DMS53 (cell line): Measurements from ENCODE around the gene SRL.
"Not testable (repeated sequence)": the region's sequence is repeated elsewhere in the genome, so short reads cannot be mapped to it uniquely, and the experiment has no call there.

Experiments used
- DNase-seq: peaks from one replicate; lab custom pipeline; 2025; lab: John Stamatoyannopoulos, UW

Gene SRL

DNA sequence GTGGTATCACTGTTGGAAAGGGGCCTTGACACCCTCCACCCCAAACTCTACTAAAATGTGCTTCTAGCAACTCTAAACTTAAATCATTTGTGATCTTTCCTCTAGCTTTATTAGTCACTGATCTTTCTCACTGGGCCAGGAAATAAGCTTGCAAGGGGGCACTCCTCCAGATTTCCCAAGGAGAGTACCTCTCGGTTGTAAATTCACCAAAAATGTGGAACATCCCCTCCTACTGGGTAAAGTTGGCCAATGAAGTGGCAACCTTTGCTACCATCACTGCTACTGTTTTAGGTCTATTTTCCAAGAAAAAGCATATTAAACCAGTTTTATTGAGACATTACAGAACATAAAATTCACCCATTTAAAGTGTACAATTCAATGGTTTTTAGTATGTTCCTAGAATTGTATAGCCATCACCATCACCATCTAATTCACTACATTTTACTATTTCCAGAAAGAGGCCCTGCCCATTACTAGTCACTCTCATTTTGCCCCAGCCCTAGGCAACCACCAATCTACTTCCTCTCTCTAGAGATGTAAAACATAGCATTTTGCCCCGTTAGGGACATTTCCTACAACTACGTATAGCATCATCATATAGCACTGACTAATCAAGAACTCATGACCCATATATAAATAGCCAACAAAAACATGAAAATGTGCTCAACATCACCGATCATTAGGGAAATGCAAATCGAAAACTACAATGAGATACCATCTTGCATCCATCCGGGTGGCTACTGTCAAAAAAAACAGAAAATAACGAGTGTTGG is 81.0 kb downstream of the SRL start:
- no peak for DNase-seq

- no peak for DNase-seq
Observed at GRCh38 chr16:4159726-4160125, 82.2 kb downstream of the SRL start.

GRCh38 chr16:4158143-4159093 is 83.5 kb downstream of the SRL start:
- DNase-seq = no peak

GRCh38 chr16:4157376-4157825 is 84.5 kb downstream of the SRL start:
- DNase-seq = no peak

DNA sequence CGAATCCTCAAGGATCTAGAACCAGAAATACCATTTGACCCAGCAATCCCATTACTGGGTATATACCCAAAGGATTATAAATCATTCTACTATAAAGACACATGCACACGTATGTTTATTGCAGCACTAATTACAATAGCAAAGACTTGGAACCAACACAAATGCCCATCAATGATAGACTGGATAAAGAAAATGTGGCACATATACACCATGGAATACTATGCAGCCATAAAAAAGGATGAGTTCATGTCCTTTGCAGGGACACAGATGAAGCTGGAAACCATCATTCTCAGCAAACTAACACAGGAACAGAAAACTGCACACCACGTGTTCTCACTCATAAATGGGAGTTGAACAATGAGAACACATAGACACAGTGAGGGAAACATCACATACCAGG is 85.4 kb downstream of the SRL start:
- DNase-seq = not testable (repeated sequence)

- DNase-seq = not testable (repeated sequence)
Observed at GRCh38 chr16:4153364-4153763, 88.5 kb downstream of the SRL start.

DNA sequence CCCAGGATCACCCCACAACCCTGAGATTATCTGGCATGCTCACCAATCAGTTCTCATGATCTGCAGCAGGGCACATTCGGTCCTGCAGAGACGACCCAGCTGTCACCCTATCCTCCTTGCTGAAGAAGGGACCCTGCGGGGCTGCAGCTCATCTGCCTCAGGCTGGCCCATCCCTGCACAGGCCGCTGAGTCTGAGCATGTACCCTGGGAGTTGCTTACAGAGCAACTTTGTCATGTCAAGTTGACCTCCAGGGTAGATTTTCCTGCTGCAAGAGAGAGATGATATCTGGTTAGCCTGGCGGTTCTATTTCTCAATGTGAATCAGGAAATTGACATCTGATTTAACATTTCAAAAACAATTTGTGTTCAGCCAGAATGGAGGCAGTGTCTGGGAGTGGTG is 89.6 kb downstream of the SRL start:
- DNase-seq = no peak

GRCh38 chr16:4147236-4147635 is 94.6 kb downstream of the SRL start:
- no peak for DNase-seq

DNA sequence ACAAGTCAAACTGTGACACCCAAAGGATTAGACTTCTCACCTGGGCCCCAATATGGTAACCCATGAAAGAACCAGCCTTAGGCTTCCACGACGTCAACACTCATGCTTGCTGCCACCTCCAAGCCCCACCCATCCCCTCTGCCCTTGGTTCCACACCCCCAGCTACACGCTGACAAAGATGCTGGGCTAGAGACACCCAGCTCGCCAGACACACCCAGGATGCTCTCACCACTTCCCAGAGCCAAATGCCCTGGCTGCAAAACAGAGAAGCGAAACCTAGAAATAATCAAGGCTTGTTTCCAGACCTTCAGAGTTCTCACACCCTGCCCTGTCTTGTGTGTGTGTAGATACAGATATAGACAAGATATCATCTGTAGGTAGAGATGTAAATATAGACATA is 99.6 kb downstream of the SRL start:
- DNase-seq = no peak

- no peak for DNase-seq
Observed at GRCh38 chr16:4141604-4142003, 100.3 kb downstream of the SRL start.

DNA sequence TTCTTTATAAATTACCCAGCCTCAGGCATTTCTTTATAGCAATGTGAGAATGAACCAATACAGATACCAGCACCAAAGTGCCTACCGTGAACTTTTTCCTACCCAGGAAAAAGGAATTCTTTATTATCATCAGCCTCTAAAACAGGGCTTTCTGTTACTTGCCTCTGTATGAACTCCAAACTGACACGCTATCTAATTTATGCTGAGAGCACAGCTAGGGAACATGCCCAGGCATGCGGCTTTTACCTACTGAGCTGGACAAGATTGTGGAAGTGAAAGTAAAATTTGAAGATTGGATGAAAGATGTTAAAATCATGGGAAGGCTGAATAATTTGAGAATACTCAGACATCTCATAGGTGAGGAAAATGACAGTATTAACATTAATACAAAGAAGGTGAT is 101.2 kb downstream of the SRL start:
- no peak for DNase-seq

- no peak for DNase-seq
Observed at GRCh38 chr16:4139968-4140367, 101.9 kb downstream of the SRL start.
